Smooth muscle cell (in vitro differentiated cells): Measurements from ENCODE around the gene TLE4. TPM values are rescaled to one million over a fixed set of nuclear protein-coding genes. Genes with fewer than 3 reads are reported as not detected.
"Not testable (repeated sequence)": the region's sequence is repeated elsewhere in the genome, so short reads cannot be mapped to it uniquely, and the experiment has no call there.

Experiments used
- DNase-seq: peaks from one replicate; lab custom pipeline; 2025; ENCODE audit not compliant: unreplicated experiment; lab: John Stamatoyannopoulos, UW
- H2AFZ ChIP-seq: fragments of 200-600 bp; sonication (generic); 2 replicates; pipeline ENCODE4 v1.6.0; 2016; ENCODE audit warnings: antibody characterized with exemption, low read depth, mild to moderate bottlenecking
- H3F3A ChIP-seq: fragments of 200-600 bp; sonication (generic); 2 replicates; pipeline ENCODE4 v1.6.0; 2017; ENCODE audit warnings: antibody characterized with exemption, low read depth
- H3K27ac ChIP-seq: fragments of 200-600 bp; sonication (generic); 2 replicates; pipeline ENCODE4 v1.5.1; 2016; ENCODE audit warnings: low read depth, mild to moderate bottlenecking
- H3K27me3 ChIP-seq: fragments of 200-600 bp; sonication (generic); 2 replicates; pipeline ENCODE4 v1.6.1; 2016; ENCODE audit warnings: low read depth, mild to moderate bottlenecking
- H3K36me3 ChIP-seq: fragments of 200-600 bp; sonication (generic); 2 replicates; pipeline ENCODE4 v1.5.1; 2016; ENCODE audit warnings: low read depth
- H3K4me1 ChIP-seq: fragments of 200-600 bp; sonication (generic); 2 replicates; pipeline ENCODE4 v1.5.1; 2016; ENCODE audit warnings: low read depth
- H3K4me2 ChIP-seq: fragments of 200-600 bp; sonication (generic); 2 replicates; pipeline ENCODE4 v1.6.0; 2016; ENCODE audit warnings: mild to moderate bottlenecking
- H3K4me3 ChIP-seq: fragments of 200-600 bp; sonication (generic); 2 replicates; pipeline ENCODE4 v1.5.1; 2016; ENCODE audit warnings: mild to moderate bottlenecking
- H3K79me2 ChIP-seq: fragments of 200-600 bp; sonication (generic); 2 replicates; pipeline ENCODE4 v1.6.0; 2016; ENCODE audit warnings: low read depth, mild to moderate bottlenecking
- H3K9ac ChIP-seq: fragments of 200-600 bp; sonication (generic); 2 replicates; pipeline ENCODE4 v1.6.0; 2016; ENCODE audit warnings: low read depth
- H3K9me3 ChIP-seq: fragments of 200-600 bp; sonication (generic); replicated peaks from 2 replicates; pipeline ENCODE4 v1.5.1; 2016; ENCODE audit warnings: low read depth
- H4K20me1 ChIP-seq: fragments of 200-600 bp; sonication (generic); 2 replicates; pipeline ENCODE4 v1.6.0; 2016; ENCODE audit warnings: low read depth
- WGBS: methylation state at CpG from one replicate; pipeline ENCODE4 v1.1.7; 2016; ENCODE audit warnings: low lambda C conversion rate; 5-methylcytosine and 5-hydroxymethylcytosine counted together
- polyA plus RNA-seq: library from polyadenylated mRNA; unstranded; fragments of >200 nt; fragmentation: Nextera tagmentation; extraction: Ambion mirVana; gene quantifications from 2 replicates; pipeline ENCODE4 v1.2.1, GENCODE V29; 2016
- total RNA-seq: library from RNA; depleted of rRNA; stranded (reverse); fragments of >200 nt; gene quantifications from 2 replicates; pipeline ENCODE4 v1.2.3, GENCODE V29; 2014
- TF ChIP-seq, protein P1 (sequence below): fragments of 200-600 bp; sonication (generic); IDR thresholded peaks from 2 replicates; pipeline ENCODE4 v1.5.1; 2017; ENCODE audit warnings: borderline replicate concordance, mild to moderate bottlenecking, antibody characterized with exemption; ENCODE audit not compliant: insufficient read depth, poor library complexity, severe bottlenecking

The TLE4 gene
- total and polyA plus RNA-seq, 2 experiments from 2014 or later: 31.6 to 74.3 TPM

DNA sequence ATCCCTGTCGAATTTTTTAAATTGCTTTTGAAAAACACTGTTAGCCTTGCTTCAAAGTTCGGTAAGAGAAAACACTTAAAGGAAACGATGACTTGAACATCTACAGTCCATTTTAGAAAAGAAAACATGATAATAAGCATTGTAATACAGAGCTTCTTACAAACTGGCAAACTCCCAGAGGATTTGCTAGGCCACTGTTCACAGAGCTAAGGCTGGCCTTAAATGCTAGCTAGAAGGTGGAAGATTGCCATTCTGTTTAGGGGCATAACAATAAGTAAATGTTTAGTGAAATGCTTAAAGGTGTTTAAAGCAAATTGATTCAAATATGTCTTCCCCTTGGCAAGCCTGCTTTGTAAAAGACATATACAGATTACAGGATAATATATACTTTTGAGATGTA lies 169.6 kb downstream of the TLE4 start:
- H3F3A ChIP-seq: no peaks in the 10 kb centered on the region
- H2AFZ ChIP-seq: no peak overlapping the region
- WGBS: 92% methylated on average over 3 of the region's 3 CpGs
- TF ChIP-seq, protein P1, sequence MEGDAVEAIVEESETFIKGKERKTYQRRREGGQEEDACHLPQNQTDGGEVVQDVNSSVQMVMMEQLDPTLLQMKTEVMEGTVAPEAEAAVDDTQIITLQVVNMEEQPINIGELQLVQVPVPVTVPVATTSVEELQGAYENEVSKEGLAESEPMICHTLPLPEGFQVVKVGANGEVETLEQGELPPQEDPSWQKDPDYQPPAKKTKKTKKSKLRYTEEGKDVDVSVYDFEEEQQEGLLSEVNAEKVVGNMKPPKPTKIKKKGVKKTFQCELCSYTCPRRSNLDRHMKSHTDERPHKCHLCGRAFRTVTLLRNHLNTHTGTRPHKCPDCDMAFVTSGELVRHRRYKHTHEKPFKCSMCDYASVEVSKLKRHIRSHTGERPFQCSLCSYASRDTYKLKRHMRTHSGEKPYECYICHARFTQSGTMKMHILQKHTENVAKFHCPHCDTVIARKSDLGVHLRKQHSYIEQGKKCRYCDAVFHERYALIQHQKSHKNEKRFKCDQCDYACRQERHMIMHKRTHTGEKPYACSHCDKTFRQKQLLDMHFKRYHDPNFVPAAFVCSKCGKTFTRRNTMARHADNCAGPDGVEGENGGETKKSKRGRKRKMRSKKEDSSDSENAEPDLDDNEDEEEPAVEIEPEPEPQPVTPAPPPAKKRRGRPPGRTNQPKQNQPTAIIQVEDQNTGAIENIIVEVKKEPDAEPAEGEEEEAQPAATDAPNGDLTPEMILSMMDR: no peak
- no peaks in the 10 kb centered on the region for H3K9me3 ChIP-seq
- H3K4me1 ChIP-seq: no peaks in the 10 kb centered on the region
- no peak overlapping the region for H3K4me2 ChIP-seq
- H3K4me3 ChIP-seq: no peak overlapping the region
- H3K27me3 ChIP-seq: peaks cover 5% of the 10 kb centered on the region
- no peak overlapping the region for H3K9ac ChIP-seq
- no peak for DNase-seq
- H3K27ac ChIP-seq: no peak overlapping the region
- H3K79me2 ChIP-seq: no peaks in the 10 kb centered on the region
- no peaks in the 10 kb centered on the region for H4K20me1 ChIP-seq
- H3K36me3 ChIP-seq: no peaks in the 10 kb centered on the region

DNA sequence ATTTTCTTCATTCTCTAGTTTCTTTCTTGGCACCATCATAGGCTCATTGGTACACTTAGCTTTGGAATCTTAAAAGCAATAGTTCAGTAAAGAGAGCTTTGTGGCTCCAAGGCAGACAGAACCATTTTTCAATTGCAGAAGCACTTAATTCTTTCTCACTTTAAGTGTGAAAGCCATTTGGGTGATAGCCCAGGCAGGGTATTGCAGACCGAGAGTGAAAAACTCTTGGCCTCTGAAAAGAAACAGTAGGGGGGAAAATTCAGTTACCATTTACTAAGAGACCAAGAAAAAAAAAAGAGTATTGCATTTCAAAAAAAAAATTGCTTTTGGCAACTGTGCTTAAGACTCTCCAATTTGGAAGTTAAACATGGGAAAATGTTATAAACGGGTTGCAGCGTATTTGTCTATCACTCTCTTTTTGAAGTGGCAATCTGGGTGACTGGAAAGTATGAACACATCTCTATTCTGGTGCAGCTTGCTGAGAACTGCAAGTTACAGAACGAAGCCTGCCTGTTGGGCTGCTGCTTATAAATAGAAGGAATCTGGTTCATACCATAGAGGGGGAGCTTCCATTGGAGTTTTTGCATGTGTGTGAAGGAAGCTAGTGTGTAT lies 170.5 kb downstream of the TLE4 start:
- H3K36me3 ChIP-seq: no peaks in the 10 kb centered on the region
- H4K20me1 ChIP-seq: no peaks in the 10 kb centered on the region
- no peak overlapping the region for H3K4me3 ChIP-seq
- H3K9ac ChIP-seq: no peak overlapping the region
- TF ChIP-seq, protein P1: no peak
- no peaks in the 10 kb centered on the region for H3F3A ChIP-seq
- no peak for DNase-seq
- no peaks in the 10 kb centered on the region for H3K79me2 ChIP-seq
- H3K27ac ChIP-seq: no peak overlapping the region
- H2AFZ ChIP-seq: no peak overlapping the region
- H3K27me3 ChIP-seq: peaks cover 13% of the 10 kb centered on the region
- H3K4me2 ChIP-seq: no peak overlapping the region
- no peaks in the 10 kb centered on the region for H3K9me3 ChIP-seq
- H3K4me1 ChIP-seq: no peaks in the 10 kb centered on the region
- 34% methylated on average over 4 of the region's 4 CpGs for WGBS

DNA sequence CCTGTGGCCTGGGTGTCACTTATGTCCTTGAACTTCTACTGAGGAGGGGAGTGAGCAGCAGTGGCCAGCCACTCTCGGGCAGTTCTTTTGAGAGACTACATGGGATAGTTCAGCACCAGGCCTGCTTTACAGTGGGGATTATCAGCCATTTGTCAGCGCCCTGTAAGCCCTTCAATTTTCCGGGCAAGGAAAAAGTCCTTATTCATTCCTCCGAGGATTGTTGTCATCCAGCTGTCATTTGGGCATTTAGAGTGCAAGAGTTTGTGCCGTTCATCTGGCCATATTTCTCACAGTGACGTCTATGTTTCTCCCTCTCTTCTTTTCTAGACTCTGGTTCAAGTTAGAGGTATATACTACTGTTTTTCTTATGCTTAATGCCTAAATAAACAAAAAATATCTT lies 172.8 kb downstream of the TLE4 start:
- Histone ChIP-seq H3K9me3 (no peaks in the 10 kb centered on the region), H3K4me3 (no peak overlapping the region), H3F3A (no peaks in the 10 kb centered on the region), H3K79me2 (no peaks in the 10 kb centered on the region), H3K9ac (no peak overlapping the region), H3K27me3 (peaks cover 23% of the 10 kb centered on the region), H2AFZ (no peak overlapping the region), H4K20me1 (no peaks in the 10 kb centered on the region), H3K4me2 (no peak overlapping the region), H3K27ac (no peak overlapping the region), H3K36me3 (no peaks in the 10 kb centered on the region), H3K4me1 (no peaks in the 10 kb centered on the region)
- TF ChIP-seq, protein P1: no peak
- WGBS: 35% methylated on average over 6 of the region's 6 CpGs
- no peak for DNase-seq

DNA sequence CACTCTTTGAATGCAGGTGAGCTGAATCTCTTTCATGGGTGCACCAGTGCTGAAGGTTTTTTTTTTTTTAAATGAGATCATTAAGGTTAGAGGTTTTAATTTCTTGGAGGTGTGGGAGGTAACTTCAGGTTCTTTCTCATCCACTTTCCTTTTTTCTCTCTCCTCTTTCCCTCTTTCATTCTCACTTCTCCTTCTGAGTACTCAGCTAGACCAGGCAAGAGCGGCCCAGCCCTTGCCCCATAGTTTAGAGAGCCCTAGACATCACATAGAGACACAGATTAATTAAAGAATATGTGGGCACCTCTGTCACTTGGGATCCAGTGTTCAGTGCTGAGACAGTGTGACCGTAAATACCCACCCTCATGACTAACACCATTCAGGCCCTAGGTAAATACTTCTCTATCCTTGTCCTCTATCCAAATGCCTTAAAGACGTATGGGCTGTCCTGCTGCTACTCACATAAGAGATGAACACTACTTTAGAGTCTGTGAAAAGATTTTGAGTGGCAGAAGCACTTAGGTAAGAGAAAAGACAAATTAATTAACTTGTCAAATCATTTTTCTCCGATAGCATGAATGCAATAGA lies 174.1 kb downstream of the TLE4 start:
- DNase-seq: no peak

DNA sequence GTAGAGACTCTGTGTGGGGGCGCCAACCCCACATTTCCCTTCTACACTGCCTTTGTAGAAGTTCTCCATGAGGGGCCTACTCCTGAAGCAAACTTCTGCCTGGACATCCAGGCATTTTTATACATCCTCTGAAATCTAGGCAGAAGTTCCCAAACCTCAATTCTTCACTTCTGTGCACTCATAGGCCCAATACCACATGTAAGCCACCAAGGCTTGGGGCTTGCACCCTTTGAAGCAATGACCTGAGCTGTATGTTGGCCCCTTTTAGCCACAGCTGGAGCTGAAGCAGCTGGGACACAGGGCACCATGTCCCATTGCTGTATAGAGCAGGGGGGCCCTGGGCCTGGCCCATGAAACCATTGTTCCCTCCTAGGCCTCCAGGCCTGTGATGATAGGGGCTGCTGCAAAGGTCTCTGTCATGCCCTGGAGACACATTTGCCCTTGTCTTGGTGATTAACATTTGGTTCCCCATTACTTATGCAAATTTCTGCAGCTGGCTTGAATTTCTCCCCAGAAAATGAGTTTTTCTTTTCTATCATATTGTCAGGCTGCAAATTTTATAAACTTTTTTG lies 180.2 kb downstream of the TLE4 start:
- not testable (repeated sequence) for H3K9me3 ChIP-seq, H3K27ac ChIP-seq, H3K9ac ChIP-seq, H3K79me2 ChIP-seq, H3K4me3 ChIP-seq, H4K20me1 ChIP-seq, H2AFZ ChIP-seq, H3F3A ChIP-seq, H3K4me1 ChIP-seq, H3K36me3 ChIP-seq, H3K4me2 ChIP-seq, DNase-seq
- 92% methylated on average over 1 of the region's 1 CpG for WGBS
- H3K27me3 ChIP-seq: peaks cover 15% of the 10 kb centered on the region

More for the DNA sequence above, 174.1 kb downstream of the TLE4 start:
- H3F3A ChIP-seq: no peaks in the 10 kb centered on the region
- no peaks in the 10 kb centered on the region for H3K4me1 ChIP-seq
- H3K4me2 ChIP-seq: no peak overlapping the region
- H3K79me2 ChIP-seq: no peaks in the 10 kb centered on the region
- no peaks in the 10 kb centered on the region for H3K9me3 ChIP-seq
- H3K27me3 ChIP-seq: peaks cover 23% of the 10 kb centered on the region
- no peak overlapping the region for H3K27ac ChIP-seq
- H3K9ac ChIP-seq: no peak overlapping the region
- H3K36me3 ChIP-seq: no peaks in the 10 kb centered on the region
- WGBS: 80% methylated on average over 4 of the region's 4 CpGs
- no peak overlapping the region for H2AFZ ChIP-seq
- TF ChIP-seq, protein P1: no peak
- no peaks in the 10 kb centered on the region for H4K20me1 ChIP-seq
- no peak overlapping the region for H3K4me3 ChIP-seq
